ENCODE measurements around the gene CALY. TPM values are rescaled to one million over a fixed set of nuclear protein-coding genes. Genes with fewer than 3 reads are reported as not detected.

CALY gene
- total RNA-seq, 2 experiments from 2014 or later: not detected

DNA sequence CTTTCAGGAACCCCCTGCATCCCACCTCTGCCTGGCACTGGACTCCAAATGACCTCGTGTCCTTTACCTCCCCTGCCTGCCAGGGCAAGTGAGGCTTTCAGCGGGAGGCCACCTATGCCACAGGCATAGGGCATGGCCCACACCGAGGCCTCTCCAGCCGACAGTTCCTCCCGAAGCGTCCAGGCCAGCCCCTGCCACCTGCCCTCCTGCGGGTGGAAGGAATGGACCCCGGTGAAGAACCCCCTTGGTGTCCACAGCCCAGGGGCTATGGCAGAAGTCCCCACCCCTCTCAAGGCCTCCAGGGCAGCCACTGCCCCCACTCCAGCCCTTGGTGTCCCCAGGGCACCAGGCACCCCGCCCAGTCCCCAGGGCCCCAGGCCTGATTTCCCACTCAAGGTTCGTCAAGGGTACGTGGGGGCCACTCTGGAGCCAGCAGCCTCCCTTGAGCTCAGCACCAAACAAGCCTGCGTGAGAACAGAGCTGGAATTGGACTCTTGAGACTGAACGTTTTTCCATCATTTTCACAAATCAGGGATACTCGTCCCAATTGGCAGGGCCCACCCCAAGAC is 18.1 kb upstream of the CALY start:
- intact Hi-C loops (cut with micrococcal nuclease): no loop called here
- H3K27ac Mint-ChIP-seq: no peak overlapping the region
- H3K9me3 Mint-ChIP-seq: no peaks in the 10 kb centered on the region
- peaks cover 4% of the 10 kb centered on the region for H3K36me3 Mint-ChIP-seq (ENCODE audit: low read depth)
- no peak for DNase-seq
- CTCF ChIA-PET: interaction anchor here (1.1 kb wide), 1 partner anchor 25 kb away, joined by 4 read pairs; no protein-coding TSS in a partner anchor
- no peaks in the 10 kb centered on the region for H3K27me3 Mint-ChIP-seq (ENCODE audit: low read depth)
- no peak overlapping the region for H3K4me3 Mint-ChIP-seq
- peaks cover 3% of the 10 kb centered on the region for H3K4me1 Mint-ChIP-seq (ENCODE audit: low read depth)

DNA sequence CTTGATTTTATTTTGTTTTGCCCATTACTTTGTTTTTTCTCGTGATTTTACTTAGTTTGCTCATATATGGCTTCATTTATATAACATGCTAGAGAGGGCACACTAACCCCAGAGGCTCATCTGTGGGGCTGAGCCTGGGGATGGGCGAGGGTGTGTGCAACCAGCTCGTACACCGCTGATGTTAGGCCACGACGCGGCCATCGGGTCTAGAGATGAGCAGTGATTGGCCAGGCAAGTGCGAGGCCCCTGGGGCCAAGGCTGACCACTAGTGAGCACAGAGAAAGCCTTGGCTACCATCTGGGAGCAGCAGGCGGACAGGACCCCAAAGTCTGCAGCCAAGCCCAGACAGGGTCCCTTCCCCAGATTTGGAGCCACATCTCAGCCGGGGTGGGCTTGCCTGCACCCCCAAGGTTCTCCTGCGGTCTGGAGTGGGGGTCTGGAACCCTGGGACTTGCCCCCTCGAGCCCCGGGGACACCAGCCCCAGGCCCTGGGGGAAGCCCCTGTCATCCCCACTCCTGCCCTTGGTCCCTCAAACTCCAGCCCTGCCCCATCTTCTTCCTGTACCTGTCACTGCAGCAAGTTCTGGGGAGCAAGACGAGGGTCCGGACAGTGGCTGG is 17.4 kb upstream of the CALY start:
- H3K4me3 Mint-ChIP-seq: no peak overlapping the region

DNA sequence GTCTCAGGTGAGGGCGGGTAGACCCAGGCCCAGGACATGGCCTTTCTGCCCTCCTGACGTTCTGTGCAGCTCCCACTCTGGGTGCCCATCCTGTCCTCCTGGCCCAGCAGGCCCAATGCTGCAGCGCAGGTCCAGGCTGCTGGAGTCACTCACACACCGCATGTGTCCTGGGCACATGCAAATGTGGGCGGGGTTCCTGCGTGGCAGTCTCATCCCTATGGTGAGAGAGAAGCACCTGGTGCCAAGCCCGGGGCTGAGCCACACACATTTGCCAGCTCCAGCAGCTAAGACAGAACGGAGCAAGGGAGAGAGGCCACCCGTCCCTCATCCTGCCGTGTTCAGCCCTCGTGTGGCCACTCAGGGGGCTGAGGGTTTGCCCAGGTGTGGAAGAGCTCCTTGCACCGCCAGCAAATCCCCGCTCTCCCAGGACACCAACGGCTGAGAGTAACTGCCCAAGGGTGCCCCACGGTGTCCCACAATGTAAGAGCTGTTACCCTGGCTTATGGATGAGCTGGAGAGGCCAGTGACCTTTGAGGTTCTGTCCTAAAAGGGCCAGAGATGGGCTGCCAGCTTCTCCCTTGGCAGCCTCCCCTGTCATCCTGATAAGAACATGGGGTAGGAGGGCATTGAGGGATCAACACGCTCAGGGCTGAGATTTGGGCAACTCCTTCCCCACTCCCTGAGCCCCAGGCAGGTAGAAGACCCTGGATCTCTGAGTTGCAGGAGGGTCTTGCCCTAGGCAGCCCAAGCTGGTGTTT is 16.7 kb upstream of the CALY start:
- H3K4me1 Mint-ChIP-seq (ENCODE audit: low read depth): peaks cover 5% of the 10 kb centered on the region
- H3K27me3 Mint-ChIP-seq (ENCODE audit: low read depth): peaks cover 4% of the 10 kb centered on the region
- H3K27ac Mint-ChIP-seq: no peak overlapping the region
- CTCF ChIA-PET: interaction anchor here (1.5 to 2.0 kb wide), 2 partner anchors 10 to 24 kb away, joined by 5 to 13 read pairs; no protein-coding TSS in a partner anchor
- H3K4me3 Mint-ChIP-seq: no peak overlapping the region
- intact Hi-C loops (cut with micrococcal nuclease): no loop called here
- no peaks in the 10 kb centered on the region for H3K9me3 Mint-ChIP-seq
- DNase-seq: no peak
- peaks cover 4% of the 10 kb centered on the region for H3K36me3 Mint-ChIP-seq (ENCODE audit: low read depth)

More for the DNA sequence above, 17.4 kb upstream of the CALY start:
- CTCF ChIA-PET: interaction anchor here (1.5 to 2.0 kb wide), 2 partner anchors 10 to 25 kb away, joined by 5 to 13 read pairs; no protein-coding TSS in a partner anchor
- DNase-seq: no peak
- Mint-ChIP-seq H3K4me1 (ENCODE audit: low read depth) (peaks cover 5% of the 10 kb centered on the region), H3K27me3 (ENCODE audit: low read depth) (peaks cover 3% of the 10 kb centered on the region), H3K27ac (no peak overlapping the region), H3K36me3 (ENCODE audit: low read depth) (peaks cover 4% of the 10 kb centered on the region), H3K9me3 (no peaks in the 10 kb centered on the region)
- intact Hi-C loops (cut with micrococcal nuclease): no loop called here

DNA sequence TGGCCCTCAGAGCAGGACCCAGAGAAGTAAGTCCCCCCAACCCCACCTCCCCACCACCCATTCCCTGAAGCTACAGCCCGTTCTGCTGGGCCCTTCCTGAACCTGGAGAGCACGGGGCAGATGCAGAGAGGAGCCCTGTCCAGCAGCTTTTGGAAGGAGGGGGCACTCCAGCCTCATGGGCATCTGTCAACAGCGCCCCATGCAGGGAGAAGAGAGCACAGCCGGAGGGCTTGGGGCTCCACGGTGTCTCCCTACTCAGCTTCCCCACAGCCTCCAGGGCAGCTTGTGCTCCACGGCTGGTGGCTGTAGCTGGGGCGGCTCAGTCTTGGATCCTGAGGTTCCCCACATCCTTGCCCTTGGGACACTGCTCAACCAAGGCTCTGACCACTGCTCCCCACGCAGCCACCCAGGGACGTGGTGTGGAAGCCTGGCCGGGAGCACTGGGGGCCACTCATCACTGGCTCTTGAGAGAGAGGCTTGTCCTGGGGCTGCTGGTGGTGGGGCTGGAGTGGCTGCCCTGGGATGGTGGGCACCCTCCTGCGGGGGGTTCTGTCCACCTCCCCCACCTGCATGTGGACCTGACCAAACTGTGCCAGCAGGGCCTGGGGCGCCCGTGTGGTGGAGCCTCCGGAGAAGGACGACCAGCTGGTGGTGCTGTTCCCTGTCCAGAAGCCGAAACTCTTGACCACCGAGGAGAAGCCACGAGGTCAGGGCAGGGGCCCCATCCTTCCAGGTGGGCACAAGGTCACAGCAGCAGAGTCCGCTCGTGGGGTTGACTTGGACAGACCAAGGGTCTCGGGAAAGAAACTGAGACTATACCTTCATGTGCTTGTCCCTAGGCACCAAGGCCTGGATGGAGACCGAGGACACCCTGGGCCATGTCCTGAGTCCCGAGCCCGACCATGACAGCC is 15.0 kb upstream of the CALY start:
- CTCF ChIA-PET: no interaction called here

DNA sequence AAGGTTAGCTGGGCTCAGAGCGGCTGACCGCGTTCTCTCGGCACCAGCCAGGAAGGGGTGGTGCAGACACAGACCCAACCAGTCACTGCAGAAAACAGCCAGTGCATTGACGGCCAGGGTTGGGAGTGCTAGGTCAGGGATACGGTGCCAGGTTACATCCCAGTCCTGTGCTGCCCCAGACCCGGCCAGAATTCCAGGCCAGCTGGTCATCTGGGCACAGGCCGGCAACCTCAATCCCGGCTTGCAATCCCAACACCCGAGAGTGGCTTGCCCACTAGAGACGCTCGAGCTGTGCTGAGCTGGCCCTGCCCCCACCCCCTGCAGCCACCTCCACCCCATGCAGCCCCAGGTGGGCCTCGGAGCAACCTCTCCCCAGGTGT is 14.2 kb upstream of the CALY start:
- Mint-ChIP-seq H3K36me3 (ENCODE audit: low read depth) (no peaks in the 10 kb centered on the region), H3K4me1 (ENCODE audit: low read depth) (peaks cover 2% of the 10 kb centered on the region), H3K27me3 (ENCODE audit: low read depth) (peaks cover 4% of the 10 kb centered on the region), H3K9me3 (no peaks in the 10 kb centered on the region), H3K4me3 (no peak overlapping the region), H3K27ac (no peak overlapping the region)
- CTCF ChIA-PET: no interaction called here
- no peak for DNase-seq
- intact Hi-C loops (cut with micrococcal nuclease): no loop called here

More for the DNA sequence above, 15.0 kb upstream of the CALY start:
- H3K27ac Mint-ChIP-seq: no peak overlapping the region
- no peaks in the 10 kb centered on the region for H3K9me3 Mint-ChIP-seq
- peaks cover 5% of the 10 kb centered on the region for H3K4me1 Mint-ChIP-seq (ENCODE audit: low read depth)
- H3K4me3 Mint-ChIP-seq: no peak overlapping the region
- no peak for DNase-seq
- H3K36me3 Mint-ChIP-seq (ENCODE audit: low read depth): peaks cover 4% of the 10 kb centered on the region
- peaks cover 4% of the 10 kb centered on the region for H3K27me3 Mint-ChIP-seq (ENCODE audit: low read depth)
- intact Hi-C loops (cut with micrococcal nuclease): no loop called here

DNA sequence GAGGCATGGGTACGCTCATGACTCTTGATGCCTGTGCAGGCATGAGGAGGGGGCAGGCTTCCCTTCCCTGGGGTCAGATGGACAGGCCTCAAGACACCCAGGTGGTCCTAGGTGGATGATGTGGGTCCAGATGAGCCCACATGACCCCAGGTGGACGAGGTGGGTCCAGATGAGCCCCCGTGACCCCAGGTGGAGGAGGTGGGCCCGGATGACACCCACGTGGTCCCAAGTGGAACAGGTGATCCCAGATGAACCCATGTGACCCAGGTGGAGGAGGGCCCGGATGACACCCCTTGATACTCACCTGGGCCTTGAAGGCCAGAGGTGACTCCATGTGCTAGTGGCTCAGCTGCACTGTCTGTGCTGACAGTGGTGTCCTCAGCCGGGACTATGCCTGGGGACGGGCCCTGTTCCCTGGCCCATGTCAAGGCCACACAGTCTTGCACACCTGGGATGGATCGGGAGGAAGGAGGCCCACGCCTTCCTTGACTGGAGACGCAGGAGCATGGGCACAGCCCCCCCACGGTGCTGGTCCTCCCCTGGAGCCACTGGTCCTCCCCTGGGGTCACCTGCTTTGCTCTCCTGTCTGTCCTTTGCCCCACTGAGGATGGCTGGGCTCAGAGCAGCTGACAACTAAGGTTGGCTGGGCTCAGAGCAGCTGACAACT is 13.7 kb upstream of the CALY start:
- Mint-ChIP-seq H3K9me3 (no peaks in the 10 kb centered on the region), H3K4me1 (ENCODE audit: low read depth) (peaks cover 2% of the 10 kb centered on the region), H3K27ac (no peak overlapping the region), H3K4me3 (no peak overlapping the region), H3K36me3 (ENCODE audit: low read depth) (no peaks in the 10 kb centered on the region), H3K27me3 (ENCODE audit: low read depth) (peaks cover 9% of the 10 kb centered on the region)
- intact Hi-C loops (cut with micrococcal nuclease): no loop called here
- DNase-seq: no peak
- CTCF ChIA-PET: no interaction called here

DNA sequence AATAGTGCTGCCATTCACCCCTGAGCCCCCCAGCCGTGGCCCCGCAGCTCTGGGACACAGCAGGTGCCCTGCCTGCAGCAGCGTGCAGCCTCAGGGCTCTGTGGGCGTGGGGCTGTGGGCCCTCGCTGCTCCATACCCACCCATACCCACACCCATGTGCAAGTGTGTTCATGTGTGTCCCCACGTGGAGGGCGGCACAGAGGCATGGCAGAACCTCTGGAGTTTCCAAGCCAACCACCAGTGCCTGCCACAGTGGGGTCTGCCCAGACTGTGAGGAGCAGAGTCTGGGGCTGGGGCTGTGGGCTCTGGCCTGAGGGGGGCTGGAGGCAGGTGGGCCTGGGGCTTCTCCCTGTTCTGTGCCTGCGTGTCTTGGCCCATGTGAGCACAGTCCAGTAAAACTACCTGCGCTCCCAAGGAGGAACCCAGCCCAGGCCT is 12.9 kb upstream of the CALY start:
- Mint-ChIP-seq H3K36me3 (ENCODE audit: low read depth) (no peaks in the 10 kb centered on the region), H3K9me3 (no peaks in the 10 kb centered on the region), H3K27me3 (ENCODE audit: low read depth) (peaks cover 10% of the 10 kb centered on the region), H3K27ac (no peak overlapping the region), H3K4me1 (ENCODE audit: low read depth) (peaks cover 2% of the 10 kb centered on the region), H3K4me3 (no peak overlapping the region)
- intact Hi-C loops (cut with micrococcal nuclease): no loop called here
- no peak for DNase-seq
- CTCF ChIA-PET: no interaction called here

DNA sequence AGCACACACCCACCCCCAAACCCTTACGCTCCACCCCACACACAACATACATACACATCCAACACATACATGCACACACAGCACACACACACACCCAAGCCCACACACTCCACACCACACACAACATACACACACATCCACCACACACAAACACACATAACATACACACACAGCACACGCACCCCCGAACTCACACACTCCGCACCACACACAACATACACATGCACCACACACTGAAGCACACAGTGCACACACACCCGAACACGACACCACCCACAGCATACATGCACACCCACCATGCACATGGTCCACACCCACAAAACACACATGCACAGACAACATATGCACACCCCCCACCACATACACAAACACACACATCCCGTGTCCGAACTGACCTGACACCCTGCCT is 12.5 kb upstream of the CALY start:
- Mint-ChIP-seq H3K4me3 (no peak overlapping the region), H3K36me3 (ENCODE audit: low read depth) (no peaks in the 10 kb centered on the region), H3K27ac (no peak overlapping the region), H3K27me3 (ENCODE audit: low read depth) (peaks cover 13% of the 10 kb centered on the region), H3K4me1 (ENCODE audit: low read depth) (peaks cover 2% of the 10 kb centered on the region), H3K9me3 (no peaks in the 10 kb centered on the region)
- intact Hi-C loops (cut with micrococcal nuclease): no loop called here
- no peak for DNase-seq
- CTCF ChIA-PET: no interaction called here

DNA sequence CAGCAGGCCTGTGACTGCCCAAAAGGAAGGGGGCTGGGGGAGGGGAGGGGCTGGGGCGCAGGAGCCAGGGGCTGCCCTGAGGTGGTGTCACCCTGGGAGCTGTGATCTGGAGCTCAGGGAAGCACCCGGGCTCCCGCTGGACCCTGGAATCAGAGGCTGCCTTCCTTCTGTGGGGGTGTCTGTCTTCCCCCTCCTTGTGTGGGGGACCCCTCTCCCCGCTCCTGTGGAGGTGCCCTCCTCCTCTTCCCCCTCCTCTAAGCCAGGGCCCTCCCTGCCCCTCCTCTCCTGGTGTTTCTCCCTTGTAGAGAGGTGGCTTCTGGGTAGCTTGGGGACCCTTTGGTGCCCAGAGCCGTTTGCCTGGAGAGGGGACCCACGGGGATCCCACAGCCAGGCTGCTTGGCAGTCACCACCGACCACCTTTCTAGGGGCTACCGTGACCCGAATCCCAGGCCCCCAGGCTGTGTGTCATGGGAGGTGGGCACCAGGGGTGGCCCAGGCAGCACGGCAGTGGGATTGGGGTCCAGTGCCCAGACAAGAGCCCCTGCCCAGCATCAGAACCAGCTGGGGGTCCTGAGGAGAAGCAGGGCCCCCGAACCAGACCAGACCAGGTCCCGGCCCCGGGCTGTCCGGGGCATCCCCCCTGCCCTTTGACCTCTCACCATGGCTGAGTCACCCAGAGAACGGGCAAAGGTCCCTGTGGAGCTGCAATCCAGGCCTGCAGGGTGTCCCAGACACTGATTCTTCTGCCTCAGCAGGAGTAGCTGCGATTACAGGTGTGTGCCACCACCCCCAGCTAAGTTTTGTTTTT is 11.2 kb upstream of the CALY start:
- no peaks in the 10 kb centered on the region for H3K36me3 Mint-ChIP-seq (ENCODE audit: low read depth)

DNA sequence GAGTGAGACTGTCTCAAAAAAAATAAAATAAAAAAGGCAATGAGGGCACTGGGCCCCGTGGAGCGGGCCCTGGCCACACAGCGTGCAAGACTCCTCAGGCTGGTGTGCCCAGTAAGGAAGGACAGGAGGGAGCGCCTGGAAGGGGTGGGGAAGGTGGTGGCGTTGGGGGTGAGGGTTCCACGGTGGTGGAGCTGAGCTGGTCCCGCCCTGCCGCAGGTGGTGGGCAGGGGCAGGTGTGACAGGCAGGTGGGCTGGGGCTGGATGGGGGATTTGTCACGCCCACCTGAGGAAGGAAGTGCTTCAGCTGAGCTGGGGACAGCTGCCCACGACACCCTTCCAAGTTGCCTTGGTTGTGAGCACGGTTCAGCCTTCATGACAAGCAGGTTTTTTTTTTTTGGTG is 9.7 kb upstream of the CALY start:
- H3K27ac Mint-ChIP-seq: no peak overlapping the region
- H3K36me3 Mint-ChIP-seq (ENCODE audit: low read depth): no peaks in the 10 kb centered on the region
- peaks cover 23% of the 10 kb centered on the region for H3K27me3 Mint-ChIP-seq (ENCODE audit: low read depth)
- CTCF ChIA-PET: interaction anchor here (1.0 kb wide), 1 partner anchor 39 kb away, joined by 3 read pairs; no protein-coding TSS in a partner anchor
- no peak for DNase-seq
- H3K4me1 Mint-ChIP-seq (ENCODE audit: low read depth): peaks cover 2% of the 10 kb centered on the region
- H3K9me3 Mint-ChIP-seq: no peaks in the 10 kb centered on the region
- intact Hi-C loops (cut with micrococcal nuclease): no loop called here
- no peak overlapping the region for H3K4me3 Mint-ChIP-seq

More for the DNA sequence above, 11.2 kb upstream of the CALY start:
- Mint-ChIP-seq H3K4me3 (no peak overlapping the region), H3K27me3 (ENCODE audit: low read depth) (peaks cover 19% of the 10 kb centered on the region), H3K27ac (no peak overlapping the region), H3K4me1 (ENCODE audit: low read depth) (peaks cover 2% of the 10 kb centered on the region), H3K9me3 (no peaks in the 10 kb centered on the region)
- no peak for DNase-seq
- intact Hi-C loops (cut with micrococcal nuclease): no loop called here
- CTCF ChIA-PET: no interaction called here

DNA sequence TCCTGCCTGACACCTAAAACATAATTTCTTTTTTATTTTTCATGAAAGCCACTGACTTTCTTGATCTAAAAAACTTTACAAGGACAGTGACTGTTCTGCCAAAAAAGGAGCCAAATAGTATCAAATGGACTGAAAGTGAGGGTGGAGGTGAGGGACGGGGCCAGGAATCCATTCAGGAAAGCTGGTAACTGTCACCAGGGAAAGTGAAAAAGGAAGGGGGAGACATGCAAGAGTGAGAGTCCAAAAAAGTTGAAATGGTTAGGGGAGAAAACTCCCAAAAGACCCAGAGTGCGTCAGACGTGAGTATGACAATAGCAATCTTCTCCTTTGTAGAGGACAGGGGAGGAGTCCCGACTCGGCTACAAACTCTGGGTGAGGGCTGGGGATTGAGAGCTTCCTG is 7.5 kb upstream of the CALY start:
- no peak for DNase-seq
- Mint-ChIP-seq H3K4me3 (no peak overlapping the region), H3K27ac (no peak overlapping the region), H3K4me1 (ENCODE audit: low read depth) (peaks cover 1% of the 10 kb centered on the region), H3K9me3 (no peaks in the 10 kb centered on the region), H3K36me3 (ENCODE audit: low read depth) (no peaks in the 10 kb centered on the region), H3K27me3 (ENCODE audit: low read depth) (peaks cover 21% of the 10 kb centered on the region)
- intact Hi-C loops (cut with micrococcal nuclease): no loop called here
- CTCF ChIA-PET: interaction anchor here (1.5 to 1.8 kb wide), 2 partner anchors 9 to 15 kb away, joined by 4 to 5 read pairs; no protein-coding TSS in a partner anchor

Measured in activated naive CD4-positive, alpha-beta T cell treated with anti-CD3 and anti-CD28 coated beads for 36 hours (primary cell).